Regular cardiac myocyte (primary cell): ENCODE results near the gene GPRIN1. TPM values are rescaled to one million over a fixed set of nuclear protein-coding genes. Genes with fewer than 3 reads are reported as not detected.

Experiments used
- total RNA-seq: library from RNA; depleted of rRNA; stranded (reverse); fragments of >200 nt; gene quantifications from 2 replicates; pipeline ENCODE4 v1.2.3, GENCODE V29; 2014

Gene GPRIN1
- total RNA-seq: 1.7 and 6.1 TPM in 2 replicates

GRCh38 chr5:176609724-176610434, at the start of gene GPRIN1:
GPRIN1 (minus strand) TSS chr5:176610156; CDS start chr5:176599834, 10,322 bp downstream.

GRCh38 chr5:176647030-176647842, 37.3 kb upstream of the GPRIN1 start, which contains the start of gene TSPAN17:
TSPAN17 (plus strand) TSS chr5:176647484; CDS start chr5:176647616, 132 bp downstream.

GRCh38 chr5:176629853-176630680, 20.1 kb upstream of the GPRIN1 start, which contains the start of the genes EIF4E1B and SNCB:
EIF4E1B (plus strand) TSS chr5:176630675; CDS start chr5:176642788, 12,113 bp downstream.
SNCB (minus strand) TSS chr5:176630534; CDS start chr5:176629654, 880 bp downstream.

GRCh38 chr5:176548967-176549444, 61.0 kb downstream of the GPRIN1 start, which contains the start of gene CDHR2:
CDHR2 (plus strand) TSS chr5:176549342; CDS start chr5:176565353, 16,011 bp downstream.

Other genes starting within 250 kb of the GPRIN1 start
- 116 and 128 TPM in 2 replicates for gene KIAA1191, start 248.4 kb downstream of the GPRIN1 start, total RNA-seq
- gene ARL10, start 244.7 kb downstream of the GPRIN1 start, total RNA-seq: 9.4 and 9.9 TPM in 2 replicates
- 9.6 and 26.1 TPM in 2 replicates for gene NOP16, start 221.6 kb downstream of the GPRIN1 start, total RNA-seq
- gene HIGD2A, start 221.4 kb downstream of the GPRIN1 start, total RNA-seq: 16.7 and 21.7 TPM in 2 replicates
- gene CLTB, start 193.6 kb downstream of the GPRIN1 start, total RNA-seq: 95.0 and 155 TPM in 2 replicates
- 28.8 and 42.2 TPM in 2 replicates for gene FAF2, start 161.8 kb downstream of the GPRIN1 start, total RNA-seq
- gene RNF44, start 72.8 kb downstream of the GPRIN1 start, total RNA-seq: 0.58 and 1.4 TPM in 2 replicates
- gene CDHR2, start 60.8 kb downstream of the GPRIN1 start, total RNA-seq: not detected in 2 replicates
- gene SNCB, start 20.4 kb upstream of the GPRIN1 start, total RNA-seq: 0.56 and 1.3 TPM in 2 replicates
- gene EIF4E1B, start 20.5 kb upstream of the GPRIN1 start, total RNA-seq: not detected in 2 replicates
- gene TSPAN17, start 37.3 kb upstream of the GPRIN1 start, total RNA-seq: 22.6 and 40.3 TPM in 2 replicates
- gene UNC5A, start 200.4 kb upstream of the GPRIN1 start, total RNA-seq: under 0.01 TPM in 1 of 2 replicates, not detected in the other